Calu3 (cell line): Measurements from ENCODE around the gene LIN7A. TPM values are rescaled to one million over a fixed set of nuclear protein-coding genes. Genes with fewer than 3 reads are reported as not detected.

Experiments used
- BruUV-seq: library from RNA; stranded (reverse); fragments of 400-500 nt; replicated peaks from 2 replicates; lab custom pipeline; 2021; lab: Mats Ljungman, UMichigan
- CTCF ChIA-PET: fragments of 300-600 bp; sonication (Branson Sonifier 250); formaldehyde crosslinking; loops from one replicate; lab custom pipeline; 2022; ENCODE audit warnings: antibody characterized with exemption; lab: Charles Lee
- DNase-seq: peaks from one replicate; pipeline ENCODE4 v3.0.0; 2022
- H3K27ac Mint-ChIP-seq: one replicate; pipeline ENCODE4 v1.8.0; 2022; ENCODE audit warnings: mixed read lengths; ENCODE audit not compliant: unreplicated experiment
- H3K27me3 Mint-ChIP-seq: one replicate; pipeline ENCODE4 v1.8.0; 2022; ENCODE audit warnings: mixed read lengths; ENCODE audit not compliant: unreplicated experiment
- H3K36me3 Mint-ChIP-seq: one replicate; pipeline ENCODE4 v1.8.0; 2022; ENCODE audit warnings: mild to moderate bottlenecking, moderate library complexity, mixed read lengths; ENCODE audit not compliant: insufficient read depth, unreplicated experiment
- H3K4me1 Mint-ChIP-seq: one replicate; pipeline ENCODE4 v1.8.0; 2022; ENCODE audit warnings: mild to moderate bottlenecking, low read depth, mixed read lengths; ENCODE audit not compliant: unreplicated experiment
- H3K4me3 Mint-ChIP-seq: one replicate; pipeline ENCODE4 v1.8.0; 2022; ENCODE audit warnings: mild to moderate bottlenecking, low read depth, moderate library complexity, mixed read lengths; ENCODE audit not compliant: unreplicated experiment
- H3K9me3 Mint-ChIP-seq: one replicate; pipeline ENCODE4 v1.8.0; 2022; ENCODE audit warnings: low read depth, mixed read lengths; ENCODE audit not compliant: unreplicated experiment
- intact Hi-C: fragments of 100-400 bp; cut with micrococcal nuclease; formaldehyde crosslinking; loops from one replicate; pipeline ENCODE4 v1.10.0; 2022; ENCODE audit not compliant: unreplicated experiment
- total RNA-seq: library from RNA; stranded (reverse); gene quantifications from 2 replicates; pipeline ENCODE4 v1.2.3, GENCODE V29; 2022
- TF ChIP-seq, protein P1 (sequence below): fragments of 200-600 bp; IDR thresholded peaks from one replicate; pipeline ENCODE4 v1.8.0; 2022; ENCODE audit warnings: antibody characterized with exemption; ENCODE audit not compliant: unreplicated experiment

Gene LIN7A
- total RNA-seq, 1 experiment from 2014 or later, result 0.73 TPM

DNA sequence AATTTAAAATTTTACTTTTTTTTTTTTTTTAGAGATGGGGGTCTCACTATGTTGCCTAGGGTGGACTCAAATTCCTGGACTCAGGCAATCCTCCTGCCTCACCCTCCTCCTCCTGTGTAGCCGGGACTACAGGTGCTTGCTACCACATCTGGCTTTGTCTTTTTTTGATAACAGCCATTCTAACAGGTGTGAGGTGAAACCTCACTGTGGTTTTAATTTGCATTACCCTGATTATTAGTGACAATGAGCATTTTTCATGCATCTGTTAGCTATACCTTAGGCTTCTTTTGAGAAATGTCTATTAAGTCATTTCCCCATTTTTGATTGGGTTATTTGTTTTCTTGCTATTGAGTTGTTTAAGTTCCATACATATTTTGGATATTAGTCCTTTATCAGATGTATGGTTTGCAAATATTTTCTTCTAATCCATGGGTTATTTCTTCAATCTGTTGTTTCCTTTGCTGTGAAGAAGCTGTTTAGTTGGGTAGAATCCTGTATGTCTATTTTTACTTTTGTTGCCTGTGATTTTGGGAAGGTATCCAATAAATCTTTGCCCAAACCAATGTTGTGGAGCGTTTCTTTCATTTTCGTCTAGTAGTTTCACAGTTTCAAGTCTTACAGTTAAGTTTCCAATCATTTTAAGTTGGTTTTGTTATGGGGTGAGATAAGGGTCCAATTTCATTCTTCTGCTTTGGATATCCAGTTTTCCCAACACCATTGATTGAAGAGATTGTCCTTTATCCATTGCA is 134.9 kb downstream of the LIN7A start:
- Mint-ChIP-seq H3K27ac (no peak overlapping the region), H3K9me3 (peaks cover 3% of the 10 kb centered on the region), H3K4me1 (no peaks in the 10 kb centered on the region), H3K27me3 (no peaks in the 10 kb centered on the region), H3K36me3 (no peaks in the 10 kb centered on the region), H3K4me3 (no peak overlapping the region)
- TF ChIP-seq, protein P1, sequence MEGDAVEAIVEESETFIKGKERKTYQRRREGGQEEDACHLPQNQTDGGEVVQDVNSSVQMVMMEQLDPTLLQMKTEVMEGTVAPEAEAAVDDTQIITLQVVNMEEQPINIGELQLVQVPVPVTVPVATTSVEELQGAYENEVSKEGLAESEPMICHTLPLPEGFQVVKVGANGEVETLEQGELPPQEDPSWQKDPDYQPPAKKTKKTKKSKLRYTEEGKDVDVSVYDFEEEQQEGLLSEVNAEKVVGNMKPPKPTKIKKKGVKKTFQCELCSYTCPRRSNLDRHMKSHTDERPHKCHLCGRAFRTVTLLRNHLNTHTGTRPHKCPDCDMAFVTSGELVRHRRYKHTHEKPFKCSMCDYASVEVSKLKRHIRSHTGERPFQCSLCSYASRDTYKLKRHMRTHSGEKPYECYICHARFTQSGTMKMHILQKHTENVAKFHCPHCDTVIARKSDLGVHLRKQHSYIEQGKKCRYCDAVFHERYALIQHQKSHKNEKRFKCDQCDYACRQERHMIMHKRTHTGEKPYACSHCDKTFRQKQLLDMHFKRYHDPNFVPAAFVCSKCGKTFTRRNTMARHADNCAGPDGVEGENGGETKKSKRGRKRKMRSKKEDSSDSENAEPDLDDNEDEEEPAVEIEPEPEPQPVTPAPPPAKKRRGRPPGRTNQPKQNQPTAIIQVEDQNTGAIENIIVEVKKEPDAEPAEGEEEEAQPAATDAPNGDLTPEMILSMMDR, result no peak
- no peak for DNase-seq
- CTCF ChIA-PET, result no interaction called here
- intact Hi-C loops, result no loop called here
- BruUV-seq, result no TSS peak

DNA sequence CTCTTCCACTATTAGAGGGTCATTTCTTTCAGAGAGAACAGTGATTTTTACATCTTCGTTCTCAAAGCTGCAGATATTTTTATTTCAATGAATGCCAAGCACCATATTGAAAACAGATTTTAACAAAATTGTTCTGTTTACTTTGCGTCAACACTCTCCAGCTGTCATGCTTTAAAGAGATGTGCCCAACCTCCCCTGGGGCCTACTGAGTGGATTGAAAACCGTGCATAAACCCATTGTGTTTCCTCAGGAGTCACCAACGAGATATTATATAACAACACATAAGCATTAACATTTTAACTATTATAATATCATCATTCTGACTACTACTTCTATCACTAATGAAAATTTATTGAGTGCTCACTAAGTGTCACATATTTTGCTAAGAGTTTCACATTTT is 139.5 kb downstream of the LIN7A start:
- Mint-ChIP-seq H3K27ac (no peak overlapping the region), H3K27me3 (no peaks in the 10 kb centered on the region), H3K36me3 (no peaks in the 10 kb centered on the region), H3K9me3 (no peaks in the 10 kb centered on the region), H3K4me1 (no peaks in the 10 kb centered on the region), H3K4me3 (no peak overlapping the region)
- CTCF ChIA-PET, result no interaction called here
- TF ChIP-seq, protein P1, result no peak
- no peak for DNase-seq
- BruUV-seq, result no TSS peak
- intact Hi-C loops, result no loop called here

DNA sequence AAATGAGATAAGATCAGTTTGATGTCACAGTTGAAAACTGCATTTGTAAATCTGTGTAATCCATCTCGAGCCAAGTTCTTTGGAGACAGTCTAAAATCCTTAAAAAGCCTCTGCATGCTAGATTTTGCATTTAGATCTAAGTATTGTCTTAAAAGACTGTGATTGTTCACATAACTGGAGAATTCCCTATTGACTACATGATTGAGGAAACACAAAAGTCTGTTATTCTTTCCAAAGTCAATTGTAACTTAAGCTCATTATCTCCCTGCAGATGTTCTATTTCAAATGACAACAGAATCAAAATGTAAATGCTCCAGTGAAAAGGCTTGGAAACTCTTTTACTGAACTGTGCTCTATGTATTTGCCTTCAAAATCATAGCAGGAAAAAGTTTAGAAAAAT is 143.2 kb downstream of the LIN7A start:
- no peaks in the 10 kb centered on the region for H3K36me3 Mint-ChIP-seq
- H3K27me3 Mint-ChIP-seq, result no peaks in the 10 kb centered on the region
- no TSS peak for BruUV-seq
- H3K4me3 Mint-ChIP-seq, result no peak overlapping the region
- DNase-seq, result no peak
- no peaks in the 10 kb centered on the region for H3K4me1 Mint-ChIP-seq
- CTCF ChIA-PET, result no interaction called here
- TF ChIP-seq, protein P1, result no peak
- no peaks in the 10 kb centered on the region for H3K9me3 Mint-ChIP-seq
- H3K27ac Mint-ChIP-seq, result no peak overlapping the region
- intact Hi-C loops, result no loop called here

DNA sequence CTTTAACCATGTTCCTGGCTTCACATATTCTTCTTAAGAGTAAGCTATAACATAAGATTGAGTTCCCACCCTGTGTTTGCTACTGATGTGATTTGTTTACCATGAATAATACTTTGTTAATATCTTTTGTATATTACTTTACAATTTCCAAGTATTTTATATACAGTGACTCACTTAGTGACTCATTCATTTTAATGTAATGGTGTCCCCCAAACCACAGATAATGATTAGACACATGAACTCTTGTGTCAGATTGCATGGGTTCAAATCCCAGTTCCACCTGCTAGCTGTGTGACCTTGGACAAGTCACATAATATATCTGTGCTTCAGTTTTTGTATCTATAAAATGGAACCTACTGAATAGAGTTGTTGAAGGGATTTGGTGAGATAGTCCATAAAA is 144.9 kb downstream of the LIN7A start:
- Mint-ChIP-seq H3K9me3 (no peaks in the 10 kb centered on the region), H3K4me3 (no peak overlapping the region), H3K27me3 (no peaks in the 10 kb centered on the region), H3K36me3 (no peaks in the 10 kb centered on the region), H3K4me1 (no peaks in the 10 kb centered on the region), H3K27ac (no peak overlapping the region)
- BruUV-seq, result no TSS peak
- CTCF ChIA-PET, result no interaction called here
- TF ChIP-seq, protein P1, result no peak
- intact Hi-C loops, result no loop called here
- DNase-seq, result no peak
